Neural progenitor cell (in vitro differentiated cells): Measurements from ENCODE around the gene SLC27A3. TPM values are rescaled to one million over a fixed set of nuclear protein-coding genes. Genes with fewer than 3 reads are reported as not detected.

ENCODE experiments used
- DNase-seq: peaks from one replicate; pipeline ENCODE4 v3.0.0-alpha.2; 2016; ENCODE audit warnings: low spot score
- H2AFZ ChIP-seq: fragments of 200-600 bp; sonication (generic); replicated peaks from 2 replicates; pipeline ENCODE4 v1.6.1; 2016; ENCODE audit warnings: antibody characterized with exemption
- H3F3A ChIP-seq: fragments of 200-600 bp; sonication (generic); 2 replicates; pipeline ENCODE4 v1.6.1; 2016; ENCODE audit warnings: antibody characterized with exemption, low read depth
- H3K27ac ChIP-seq: fragments of 200-600 bp; sonication (generic); 2 replicates; pipeline ENCODE4 v1.5.1; 2016; ENCODE audit warnings: mild to moderate bottlenecking
- H3K27me3 ChIP-seq: fragments of 200-600 bp; sonication (generic); 2 replicates; pipeline ENCODE4 v1.6.1; 2016; ENCODE audit warnings: mild to moderate bottlenecking, moderate library complexity
- H3K36me3 ChIP-seq: fragments of 200-600 bp; sonication (generic); 2 replicates; pipeline ENCODE4 v1.5.1; 2016
- H3K4me1 ChIP-seq: fragments of 200-600 bp; sonication (generic); 2 replicates; pipeline ENCODE4 v1.6.1; 2016; ENCODE audit warnings: mixed run types
- H3K4me2 ChIP-seq: fragments of 200-600 bp; sonication (generic); 2 replicates; pipeline ENCODE4 v1.6.1; 2016
- H3K4me3 ChIP-seq: fragments of 200-600 bp; sonication (generic); 2 replicates; pipeline ENCODE4 v1.5.1; 2016
- H3K79me2 ChIP-seq: fragments of 200-600 bp; sonication (generic); 2 replicates; pipeline ENCODE4 v1.6.1; 2016; ENCODE audit warnings: low read depth
- H3K9ac ChIP-seq: fragments of 200-600 bp; sonication (generic); 2 replicates; pipeline ENCODE4 v1.6.1; 2016
- H3K9me3 ChIP-seq: fragments of 200-600 bp; sonication (generic); 2 replicates; pipeline ENCODE4 v1.5.1; 2016; ENCODE audit warnings: low read depth
- H4K20me1 ChIP-seq: fragments of 200-600 bp; sonication (generic); 2 replicates; pipeline ENCODE4 v1.6.1; 2016; ENCODE audit warnings: low read depth
- H3K27ac Mint-ChIP-seq: 3 replicates; pipeline ENCODE4 v1.8.0; 2021; ENCODE audit warnings: mixed read lengths
- H3K27me3 Mint-ChIP-seq: 2 replicates; pipeline ENCODE4 v1.8.0; 2022; ENCODE audit warnings: low read depth, mild to moderate bottlenecking, inconsistent platforms, moderate library complexity, mixed read lengths; ENCODE audit not compliant: insufficient read depth
- H3K36me3 Mint-ChIP-seq: 3 replicates; pipeline ENCODE4 v1.8.0; 2021; ENCODE audit warnings: mixed read lengths
- H3K4me1 Mint-ChIP-seq: 3 replicates; pipeline ENCODE4 v1.8.0; 2021; ENCODE audit warnings: mixed read lengths
- H3K4me3 Mint-ChIP-seq: 3 replicates; pipeline ENCODE4 v1.8.0; 2021; ENCODE audit warnings: mild to moderate bottlenecking, moderate library complexity, mixed read lengths
- H3K9me3 Mint-ChIP-seq: 3 replicates; pipeline ENCODE4 v1.8.0; 2020; ENCODE audit warnings: mixed read lengths
- EZH2 ChIP-seq: fragments of 200-600 bp; sonication (generic); IDR thresholded peaks from 2 replicates; pipeline ENCODE4 v1.6.1; 2017; ENCODE audit warnings: antibody characterized with exemption, mild to moderate bottlenecking, moderate library complexity
- EZH2phosphoT487 ChIP-seq: fragments of 200-600 bp; sonication (generic); IDR thresholded peaks from 2 replicates; pipeline ENCODE4 v1.6.1; 2017; ENCODE audit warnings: antibody characterized with exemption
- total RNA-seq: library from RNA; depleted of rRNA; stranded (reverse); fragments of >200 nt; gene quantifications from 2 replicates; pipeline ENCODE4 v1.2.3, GENCODE V29; 2015; ENCODE audit warnings: low replicate concordance
- TF ChIP-seq, protein P1 (sequence below): fragments of 200-600 bp; sonication (generic); IDR thresholded peaks from 2 replicates; pipeline ENCODE4 v1.5.1; 2017; ENCODE audit warnings: antibody characterized with exemption, mild to moderate bottlenecking

SLC27A3 gene
- total RNA-seq, 1 donor from 2014 or later = 10.1 TPM

DNA sequence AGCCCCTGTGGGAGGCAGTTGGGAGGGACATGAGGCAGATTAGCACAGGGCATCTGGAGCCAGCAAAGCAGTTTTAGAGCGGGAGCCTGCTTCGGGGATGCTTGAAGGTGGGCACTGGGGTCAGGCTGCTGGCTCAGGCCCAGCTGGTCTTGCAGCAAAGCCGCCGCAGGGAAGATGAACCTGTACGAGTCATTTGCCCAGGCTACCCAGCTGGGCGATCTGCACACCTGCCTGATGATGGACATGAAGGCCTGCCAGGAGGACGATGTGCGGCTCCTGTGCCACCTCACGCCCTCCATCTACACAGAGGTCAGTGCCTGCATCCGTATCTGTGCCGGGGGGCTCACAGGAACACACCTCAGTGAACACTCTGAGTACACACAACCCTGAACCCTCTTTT is 7.7 kb upstream of the SLC27A3 start:
- Histone ChIP-seq H2AFZ (no peak overlapping the region), H3K27ac (no peak overlapping the region), H3K4me2 (no peak overlapping the region), H3F3A (no peaks in the 10 kb centered on the region), H3K9me3 (no peaks in the 10 kb centered on the region), H4K20me1 (peaks cover 6% of the 10 kb centered on the region), H3K79me2 (no peaks in the 10 kb centered on the region), H3K27me3 (no peaks in the 10 kb centered on the region), H3K36me3 (no peaks in the 10 kb centered on the region), H3K9ac (no peak overlapping the region), H3K4me1 (no peaks in the 10 kb centered on the region), H3K4me3 (no peak overlapping the region)
- H3K4me3 Mint-ChIP-seq = no peak overlapping the region
- no peaks in the 10 kb centered on the region for H3K4me1 Mint-ChIP-seq
- no peak overlapping the region for H3K27ac Mint-ChIP-seq
- no peaks in the 10 kb centered on the region for H3K9me3 Mint-ChIP-seq
- no peak for DNase-seq
- TF ChIP-seq, protein P1, sequence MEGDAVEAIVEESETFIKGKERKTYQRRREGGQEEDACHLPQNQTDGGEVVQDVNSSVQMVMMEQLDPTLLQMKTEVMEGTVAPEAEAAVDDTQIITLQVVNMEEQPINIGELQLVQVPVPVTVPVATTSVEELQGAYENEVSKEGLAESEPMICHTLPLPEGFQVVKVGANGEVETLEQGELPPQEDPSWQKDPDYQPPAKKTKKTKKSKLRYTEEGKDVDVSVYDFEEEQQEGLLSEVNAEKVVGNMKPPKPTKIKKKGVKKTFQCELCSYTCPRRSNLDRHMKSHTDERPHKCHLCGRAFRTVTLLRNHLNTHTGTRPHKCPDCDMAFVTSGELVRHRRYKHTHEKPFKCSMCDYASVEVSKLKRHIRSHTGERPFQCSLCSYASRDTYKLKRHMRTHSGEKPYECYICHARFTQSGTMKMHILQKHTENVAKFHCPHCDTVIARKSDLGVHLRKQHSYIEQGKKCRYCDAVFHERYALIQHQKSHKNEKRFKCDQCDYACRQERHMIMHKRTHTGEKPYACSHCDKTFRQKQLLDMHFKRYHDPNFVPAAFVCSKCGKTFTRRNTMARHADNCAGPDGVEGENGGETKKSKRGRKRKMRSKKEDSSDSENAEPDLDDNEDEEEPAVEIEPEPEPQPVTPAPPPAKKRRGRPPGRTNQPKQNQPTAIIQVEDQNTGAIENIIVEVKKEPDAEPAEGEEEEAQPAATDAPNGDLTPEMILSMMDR = no peak
- TF ChIP-seq EZH2phosphoT487 = no peak
- no peak for TF ChIP-seq EZH2
- peaks cover 2% of the 10 kb centered on the region for H3K27me3 Mint-ChIP-seq
- peaks cover 35% of the 10 kb centered on the region for H3K36me3 Mint-ChIP-seq

GRCh38 chr1:153768316-153769181 is 6.7 kb upstream of the SLC27A3 start:
- no peaks in the 10 kb centered on the region for H3K4me1 ChIP-seq
- no peak overlapping the region for H3K27ac ChIP-seq
- H3K4me2 ChIP-seq = no peak overlapping the region
- H2AFZ ChIP-seq = no peak overlapping the region
- Mint-ChIP-seq H3K27ac (no peak overlapping the region), H3K27me3 (peaks cover 2% of the 10 kb centered on the region), H3K36me3 (peaks cover 35% of the 10 kb centered on the region), H3K9me3 (no peaks in the 10 kb centered on the region), H3K4me1 (no peaks in the 10 kb centered on the region), H3K4me3 (peak overlapping the region; percentile 70)
- H3K9ac ChIP-seq = no peak overlapping the region
- H3K36me3 ChIP-seq = no peaks in the 10 kb centered on the region
- peaks cover 2% of the 10 kb centered on the region for H3F3A ChIP-seq
- no peaks in the 10 kb centered on the region for H3K9me3 ChIP-seq
- H3K79me2 ChIP-seq = no peaks in the 10 kb centered on the region
- peaks cover 7% of the 10 kb centered on the region for H4K20me1 ChIP-seq
- no peaks in the 10 kb centered on the region for H3K27me3 ChIP-seq
- TF ChIP-seq EZH2 = no peak
- no peak for TF ChIP-seq EZH2phosphoT487
- TF ChIP-seq, protein P1 = no peak
- H3K4me3 ChIP-seq = no peak overlapping the region
- DNase-seq = no peak

DNA sequence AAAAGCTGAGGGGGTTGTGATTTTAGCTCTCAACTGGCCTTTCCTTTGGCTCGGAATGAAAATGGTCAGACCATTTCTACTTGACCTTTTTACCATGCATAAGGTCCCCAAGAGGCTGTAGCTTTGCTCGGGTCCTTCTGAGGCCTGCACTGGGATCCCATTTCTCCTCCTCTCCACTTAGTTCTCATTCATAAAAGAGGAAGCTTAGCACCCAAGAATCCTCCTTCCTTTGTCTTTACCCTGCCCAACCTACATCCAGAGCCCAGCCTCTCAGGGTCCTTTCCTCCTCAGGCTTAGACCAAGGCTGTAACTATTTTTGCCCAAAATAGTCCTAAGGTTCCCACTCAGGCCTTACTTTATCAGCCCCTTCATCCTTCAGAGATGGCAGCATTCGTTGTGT is 6.0 kb upstream of the SLC27A3 start:
- no peaks in the 10 kb centered on the region for H3K27me3 ChIP-seq
- no peak overlapping the region for H3K4me2 ChIP-seq
- no peak overlapping the region for H3K9ac ChIP-seq
- H4K20me1 ChIP-seq = peaks cover 7% of the 10 kb centered on the region
- TF ChIP-seq, protein P1 = no peak
- TF ChIP-seq EZH2 = no peak
- no peak for TF ChIP-seq EZH2phosphoT487
- H3K27ac ChIP-seq = no peak overlapping the region
- H3K36me3 Mint-ChIP-seq = peaks cover 40% of the 10 kb centered on the region
- no peaks in the 10 kb centered on the region for H3K36me3 ChIP-seq
- no peaks in the 10 kb centered on the region for H3K79me2 ChIP-seq
- no peaks in the 10 kb centered on the region for H3K9me3 ChIP-seq
- H3K4me3 ChIP-seq = no peak overlapping the region
- H3K4me1 Mint-ChIP-seq = no peaks in the 10 kb centered on the region
- peaks cover 8% of the 10 kb centered on the region for H3F3A ChIP-seq
- no peaks in the 10 kb centered on the region for H3K4me1 ChIP-seq
- peaks cover 3% of the 10 kb centered on the region for H3K27me3 Mint-ChIP-seq
- no peaks in the 10 kb centered on the region for H3K9me3 Mint-ChIP-seq
- H3K4me3 Mint-ChIP-seq = peak overlapping the region; percentile 5
- no peak overlapping the region for H3K27ac Mint-ChIP-seq
- no peak for DNase-seq
- no peak overlapping the region for H2AFZ ChIP-seq
